Measurements from ENCODE around the gene TSN. TPM values are rescaled to one million over a fixed set of nuclear protein-coding genes. Genes with fewer than 3 reads are reported as not detected.

The TSN gene
- total and polyA plus RNA-seq, 10 donors = 18.2 to 48.3 (median 40.1) TPM

DNA sequence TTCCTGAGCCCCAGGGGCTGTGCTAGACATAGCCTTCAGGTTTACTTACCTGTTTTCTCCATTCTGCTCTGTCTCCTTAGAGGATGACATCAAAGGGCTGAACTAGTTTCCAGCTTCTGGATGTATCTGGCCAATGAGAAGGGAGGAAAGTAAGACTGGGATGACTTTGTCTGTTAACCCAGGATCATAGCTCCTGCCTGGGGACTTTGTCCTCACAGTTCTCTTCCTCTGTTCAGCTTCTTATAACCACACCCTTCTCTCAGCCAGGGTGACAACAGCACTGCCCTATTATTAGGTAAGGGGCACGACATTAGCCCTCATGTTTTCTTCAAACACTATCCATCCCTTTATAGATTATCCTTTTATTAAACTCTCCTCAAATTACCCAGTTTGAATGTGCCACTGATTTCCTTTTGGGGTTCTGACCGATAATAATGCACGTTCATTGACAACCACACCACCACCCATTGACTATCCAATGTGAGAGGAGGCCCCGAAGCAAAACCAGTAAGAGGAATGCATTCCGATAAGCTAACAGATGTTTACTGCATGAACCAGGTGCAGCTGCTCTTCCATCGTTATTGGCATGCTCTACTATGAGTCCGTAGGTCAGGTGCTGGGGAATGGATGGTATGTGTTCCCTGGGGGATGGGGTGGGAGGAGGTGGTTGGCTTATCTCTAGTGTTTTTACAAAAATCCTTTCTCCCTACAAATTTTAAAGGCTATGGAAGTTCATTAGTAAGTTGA, 23.5 kb downstream of the TSN start:
- intact Hi-C loops (cut with DNase I; ENCODE audit: low total_unique reads) = no loop called here
- no peak overlapping the region for H3K4me3 ChIP-seq
- WGBS, 5 donors = 79 to 94% (median 85%) methylated on average over 7 of the region's 7 CpGs
- H3K27ac ChIP-seq = no peak overlapping the region
- H3K4me1 ChIP-seq = no peaks in the 10 kb centered on the region
- TF ChIP-seq, protein P1, sequence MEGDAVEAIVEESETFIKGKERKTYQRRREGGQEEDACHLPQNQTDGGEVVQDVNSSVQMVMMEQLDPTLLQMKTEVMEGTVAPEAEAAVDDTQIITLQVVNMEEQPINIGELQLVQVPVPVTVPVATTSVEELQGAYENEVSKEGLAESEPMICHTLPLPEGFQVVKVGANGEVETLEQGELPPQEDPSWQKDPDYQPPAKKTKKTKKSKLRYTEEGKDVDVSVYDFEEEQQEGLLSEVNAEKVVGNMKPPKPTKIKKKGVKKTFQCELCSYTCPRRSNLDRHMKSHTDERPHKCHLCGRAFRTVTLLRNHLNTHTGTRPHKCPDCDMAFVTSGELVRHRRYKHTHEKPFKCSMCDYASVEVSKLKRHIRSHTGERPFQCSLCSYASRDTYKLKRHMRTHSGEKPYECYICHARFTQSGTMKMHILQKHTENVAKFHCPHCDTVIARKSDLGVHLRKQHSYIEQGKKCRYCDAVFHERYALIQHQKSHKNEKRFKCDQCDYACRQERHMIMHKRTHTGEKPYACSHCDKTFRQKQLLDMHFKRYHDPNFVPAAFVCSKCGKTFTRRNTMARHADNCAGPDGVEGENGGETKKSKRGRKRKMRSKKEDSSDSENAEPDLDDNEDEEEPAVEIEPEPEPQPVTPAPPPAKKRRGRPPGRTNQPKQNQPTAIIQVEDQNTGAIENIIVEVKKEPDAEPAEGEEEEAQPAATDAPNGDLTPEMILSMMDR (IDR thresholded peaks at IDR 0.05 in 8 of 11, conservative IDR thresholded peaks at IDR 0.05 in 3 of 11) = no peak
- TF ChIP-seq POLR2AphosphoS5 (IDR thresholded peaks at IDR 0.05) (no peak), POLR2A (IDR thresholded peaks at IDR 0.05) (no peak)
- no peaks in the 10 kb centered on the region for H3K9me3 ChIP-seq
- DNase-seq = no peak
- no peaks in the 10 kb centered on the region for H3K36me3 ChIP-seq
- peaks cover 0 to 7% (median 0%) of the 10 kb centered on the region in 7 donors for H3K27me3 ChIP-seq (replicated peaks in 1 of 7)

DNA sequence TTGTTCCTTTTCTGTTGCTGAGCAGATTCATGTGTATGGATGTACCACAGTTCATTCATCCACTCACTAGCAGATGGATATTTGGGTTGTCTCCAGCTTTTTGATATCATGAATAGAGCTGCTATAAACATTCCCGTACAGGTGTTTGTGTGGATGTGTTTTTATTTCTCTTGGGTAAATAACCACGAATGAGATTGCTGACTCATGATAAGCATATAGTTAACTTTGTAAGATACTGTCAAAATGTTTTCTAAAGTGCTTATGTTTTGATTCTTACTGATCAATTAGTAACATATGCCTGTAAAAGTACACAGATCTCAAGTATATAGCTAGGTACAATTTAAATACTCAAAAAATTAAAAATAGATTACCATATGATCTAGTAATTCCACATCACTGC, 27.7 kb downstream of the TSN start:
- TF ChIP-seq POLR2AphosphoS5 (IDR thresholded peaks at IDR 0.05) = no peak
- no peak for TF ChIP-seq POLR2A (IDR thresholded peaks at IDR 0.05)
- TF ChIP-seq, protein P1 (IDR thresholded peaks at IDR 0.05 in 8 of 11, conservative IDR thresholded peaks at IDR 0.05 in 3 of 11) = no peak
- intact Hi-C loops (cut with DNase I; ENCODE audit: low total_unique reads) = no loop called here
- 77 to 91% (median 85%) methylated on average over 2 of the region's 2 CpGs for whole genome bisulfite sequencing, 5 donors
- DNase-seq = no peak
- H3K9me3 ChIP-seq = peaks cover 0 to 3% (median 0%) of the 10 kb centered on the region in 8 donors
- H3K27me3 ChIP-seq (replicated peaks in 1 of 7) = peaks cover 0 to 23% (median 0%) of the 10 kb centered on the region in 7 donors
- no peaks in the 10 kb centered on the region for H3K4me1 ChIP-seq
- H3K27ac ChIP-seq = no peak overlapping the region
- no peak overlapping the region for H3K4me3 ChIP-seq
- H3K36me3 ChIP-seq = no peaks in the 10 kb centered on the region

GRCh38 chr2:121788685-121789084, 33.2 kb downstream of the TSN start:
- Histone ChIP-seq H3K27ac (no peak overlapping the region), H3K9me3 (peaks cover 0 to 17% (median 0%) of the 10 kb centered on the region in 8 donors), H3K36me3 (no peaks in the 10 kb centered on the region), H3K4me1 (no peaks in the 10 kb centered on the region), H3K4me3 (no peak overlapping the region), H3K27me3 (replicated peaks in 1 of 7) (peaks cover 0 to 40% (median 0%) of the 10 kb centered on the region in 7 donors)
- 95 to 100% (median 98%) methylated on average over 1 of the region's 1 CpG for WGBS, 5 donors
- TF ChIP-seq POLR2AphosphoS5 (IDR thresholded peaks at IDR 0.05) (no peak), POLR2A (IDR thresholded peaks at IDR 0.05) (no peak)
- TF ChIP-seq, protein P1 (IDR thresholded peaks at IDR 0.05 in 8 of 11, conservative IDR thresholded peaks at IDR 0.05 in 3 of 11) = no peak
- no peak for DNase-seq
- intact Hi-C loops (cut with DNase I; ENCODE audit: low total_unique reads) = no loop called here

DNA sequence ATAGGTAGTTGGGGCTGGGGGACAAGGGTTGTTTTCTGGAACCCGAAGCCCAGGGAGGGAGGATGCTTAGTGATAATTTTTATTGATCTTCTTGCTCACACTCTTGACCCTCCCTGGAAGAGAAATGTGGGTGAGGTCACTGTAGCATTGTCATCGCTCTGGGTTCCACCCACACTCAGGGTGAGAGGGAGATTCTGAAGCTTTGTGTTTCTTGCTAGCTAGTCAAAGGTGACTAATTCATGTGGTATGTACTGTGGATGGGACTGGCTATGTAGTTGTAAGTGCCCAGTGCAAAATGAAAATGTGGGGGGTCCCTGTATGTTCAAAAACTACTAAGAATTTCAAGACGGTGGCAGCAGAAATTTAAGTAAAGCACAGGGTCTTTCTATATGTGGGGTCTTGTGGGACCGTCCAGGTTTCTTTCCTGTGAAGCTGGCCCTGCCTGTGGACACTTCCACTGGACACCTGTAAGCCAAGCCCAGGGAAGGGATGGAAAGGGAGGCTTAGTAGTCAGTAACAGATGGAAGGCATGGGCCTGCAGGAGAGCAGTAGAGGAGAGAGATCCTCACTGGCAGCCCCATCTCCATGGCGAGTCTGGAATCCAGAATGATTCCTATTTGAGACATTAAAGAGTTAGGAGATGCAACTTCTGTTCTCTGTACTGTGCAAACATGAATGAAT, 35.0 kb downstream of the TSN start:
- intact Hi-C loops (cut with DNase I; ENCODE audit: low total_unique reads) = no loop called here
- Histone ChIP-seq H3K36me3 (no peaks in the 10 kb centered on the region), H3K9me3 (peaks cover 0 to 17% (median 0%) of the 10 kb centered on the region in 8 donors), H3K27me3 (replicated peaks in 1 of 7) (peaks cover 0 to 45% (median 0%) of the 10 kb centered on the region in 7 donors), H3K4me3 (no peak overlapping the region), H3K4me1 (no peaks in the 10 kb centered on the region), H3K27ac (no peak overlapping the region)
- no peak for DNase-seq
- TF ChIP-seq POLR2AphosphoS5 (IDR thresholded peaks at IDR 0.05) (no peak), POLR2A (IDR thresholded peaks at IDR 0.05) (no peak)
- TF ChIP-seq, protein P1 (IDR thresholded peaks at IDR 0.05 in 8 of 11, conservative IDR thresholded peaks at IDR 0.05 in 3 of 11) = no peak
- WGBS, 5 donors = 67 to 88% (median 82%) methylated on average over 5 of the region's 5 CpGs

Measured in spleen (tissue), 11 donors.